ENCODE measurements around the gene PLEKHM2.
"Not testable (repeated sequence)": the region's sequence is repeated elsewhere in the genome, so short reads cannot be mapped to it uniquely, and the experiment has no call there.

Gene PLEKHM2

GRCh38 chr1:15650433-15650832 lies 33.7 kb upstream of the PLEKHM2 start:
- TF ChIP-seq ZFX (IDR thresholded peaks at IDR 0.05; ENCODE audit: borderline replicate concordance) = no peak
- no peak for TF ChIP-seq CTCF (IDR thresholded peaks at IDR 0.05)
- no peak overlapping the region for H3K27ac ChIP-seq

- H3K27ac ChIP-seq = not testable (repeated sequence)
These were observed 32.0 kb upstream of the PLEKHM2 start for GRCh38 chr1:15652130-15652529.

GRCh38 chr1:15654091-15654690 lies 29.9 kb upstream of the PLEKHM2 start:
- no peak overlapping the region for H3K27ac ChIP-seq
- TF ChIP-seq ZFX (IDR thresholded peaks at IDR 0.05; ENCODE audit: borderline replicate concordance) (no peak), CTCF (IDR thresholded peaks at IDR 0.05) (no peak)

- TF ChIP-seq CTCF (IDR thresholded peaks at IDR 0.05) = no peak
- no peak for TF ChIP-seq ZFX (IDR thresholded peaks at IDR 0.05; ENCODE audit: borderline replicate concordance)
- no peak overlapping the region for H3K27ac ChIP-seq
These were observed 27.7 kb upstream of the PLEKHM2 start for GRCh38 chr1:15656464-15656863.

GRCh38 chr1:15657021-15657420 lies 27.1 kb upstream of the PLEKHM2 start:
- no peak for TF ChIP-seq CTCF (IDR thresholded peaks at IDR 0.05)
- TF ChIP-seq ZFX (IDR thresholded peaks at IDR 0.05; ENCODE audit: borderline replicate concordance) = no peak
- H3K27ac ChIP-seq = no peak overlapping the region

GRCh38 chr1:15660151-15660550 lies 24.0 kb upstream of the PLEKHM2 start:
- TF ChIP-seq ZFX (IDR thresholded peaks at IDR 0.05; ENCODE audit: borderline replicate concordance) (no peak), CTCF (IDR thresholded peaks at IDR 0.05) (no peak)
- H3K27ac ChIP-seq = no peak overlapping the region

- no peak for TF ChIP-seq ZFX (IDR thresholded peaks at IDR 0.05; ENCODE audit: borderline replicate concordance)
- TF ChIP-seq CTCF (IDR thresholded peaks at IDR 0.05) = no peak
These were observed 21.6 kb upstream of the PLEKHM2 start for GRCh38 chr1:15662477-15662876.

GRCh38 chr1:15663925-15664324 lies 20.2 kb upstream of the PLEKHM2 start:
- no peak overlapping the region for H3K27ac ChIP-seq
- no peak for TF ChIP-seq CTCF (IDR thresholded peaks at IDR 0.05)
- no peak for TF ChIP-seq ZFX (IDR thresholded peaks at IDR 0.05; ENCODE audit: borderline replicate concordance)

More at GRCh38 chr1:15662477-15662876, 21.6 kb upstream of the PLEKHM2 start:
- no peak overlapping the region for H3K27ac ChIP-seq
